ENCODE results near the gene ABCB1. TPM values are rescaled to one million over a fixed set of nuclear protein-coding genes. Genes with fewer than 3 reads are reported as not detected.
A peak's percentile ranks its signal among the peaks of the same experiment; 100 is the strongest.

Gene ABCB1
- total RNA-seq, 4 donors from 2014 or later, result 43.7 to 394 (median 285) TPM

DNA sequence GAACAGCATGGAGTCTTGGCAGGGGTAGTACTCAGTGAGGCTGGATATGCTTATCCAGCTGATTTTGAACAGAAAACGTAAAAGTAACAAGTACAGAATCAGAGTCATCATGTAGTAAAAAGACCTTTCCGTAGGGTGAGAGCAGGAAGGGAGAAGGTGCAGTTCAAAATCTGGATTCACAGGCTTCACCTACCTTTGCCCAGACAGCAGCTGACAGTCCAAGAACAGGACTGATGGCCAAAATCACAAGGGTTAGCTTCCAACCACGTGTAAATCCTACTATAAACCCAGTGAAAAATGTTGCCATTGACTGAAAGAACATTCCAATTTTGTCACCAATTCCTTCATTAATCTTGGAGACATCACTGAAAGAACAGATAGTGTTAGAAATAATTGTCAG is 34.8 kb downstream of the ABCB1 start:
- peaks cover 0 to 15% (median 0%) of the 10 kb centered on the region in 3 donors for H3K36me3 ChIP-seq
- no peak for DNase-seq
- H3K9me3 ChIP-seq, result no peaks in the 10 kb centered on the region
- H3K4me3 ChIP-seq, result no peak overlapping the region
- H3K4me1 ChIP-seq, result peaks cover 0 to 11% (median 0%) of the 10 kb centered on the region in 4 donors
- no peak overlapping the region for H3K27ac ChIP-seq
- no peaks in the 10 kb centered on the region for H3K27me3 ChIP-seq
- TF ChIP-seq, protein P1, sequence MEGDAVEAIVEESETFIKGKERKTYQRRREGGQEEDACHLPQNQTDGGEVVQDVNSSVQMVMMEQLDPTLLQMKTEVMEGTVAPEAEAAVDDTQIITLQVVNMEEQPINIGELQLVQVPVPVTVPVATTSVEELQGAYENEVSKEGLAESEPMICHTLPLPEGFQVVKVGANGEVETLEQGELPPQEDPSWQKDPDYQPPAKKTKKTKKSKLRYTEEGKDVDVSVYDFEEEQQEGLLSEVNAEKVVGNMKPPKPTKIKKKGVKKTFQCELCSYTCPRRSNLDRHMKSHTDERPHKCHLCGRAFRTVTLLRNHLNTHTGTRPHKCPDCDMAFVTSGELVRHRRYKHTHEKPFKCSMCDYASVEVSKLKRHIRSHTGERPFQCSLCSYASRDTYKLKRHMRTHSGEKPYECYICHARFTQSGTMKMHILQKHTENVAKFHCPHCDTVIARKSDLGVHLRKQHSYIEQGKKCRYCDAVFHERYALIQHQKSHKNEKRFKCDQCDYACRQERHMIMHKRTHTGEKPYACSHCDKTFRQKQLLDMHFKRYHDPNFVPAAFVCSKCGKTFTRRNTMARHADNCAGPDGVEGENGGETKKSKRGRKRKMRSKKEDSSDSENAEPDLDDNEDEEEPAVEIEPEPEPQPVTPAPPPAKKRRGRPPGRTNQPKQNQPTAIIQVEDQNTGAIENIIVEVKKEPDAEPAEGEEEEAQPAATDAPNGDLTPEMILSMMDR (IDR thresholded peaks at IDR 0.05), result no peak
- no peak for TF ChIP-seq POLR2A (IDR thresholded peaks at IDR 0.05)

DNA sequence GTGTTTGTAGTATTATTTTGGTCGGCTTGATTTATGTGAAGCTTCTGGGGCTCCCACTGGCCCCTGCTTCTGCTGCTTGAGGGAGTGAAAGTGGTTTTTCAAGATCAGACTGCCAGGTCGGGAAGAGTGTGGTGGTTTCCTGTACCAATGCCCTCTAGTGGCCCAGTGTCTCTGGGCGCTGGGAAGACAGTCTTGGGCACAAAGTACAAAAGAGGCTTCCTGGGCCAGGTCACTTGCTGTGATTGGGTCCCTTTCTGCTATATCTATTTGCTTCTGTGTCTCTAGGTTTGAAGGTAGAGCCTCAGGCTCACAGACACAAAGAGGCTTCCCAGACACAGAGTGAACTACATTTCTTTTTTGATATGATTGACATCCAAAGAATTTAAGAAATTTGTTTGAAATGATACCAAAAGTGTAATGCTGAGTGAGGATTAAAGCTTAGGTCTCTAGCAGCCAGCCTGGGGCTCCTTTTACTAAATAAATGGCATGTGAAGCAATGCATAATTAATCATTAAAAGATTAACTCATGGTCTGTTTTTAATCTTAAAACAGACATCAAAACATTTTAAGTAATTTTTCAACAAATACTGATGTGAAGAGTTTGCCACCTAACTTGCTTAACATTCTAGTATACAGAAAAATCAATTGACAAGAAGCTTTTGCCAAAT is 36.3 kb downstream of the ABCB1 start:
- peaks cover 0 to 15% (median 0%) of the 10 kb centered on the region in 3 donors for H3K36me3 ChIP-seq
- no peak overlapping the region for H3K27ac ChIP-seq
- DNase-seq, result peak; percentile 26 to 85 (median 63)
- TF ChIP-seq, protein P1 (IDR thresholded peaks at IDR 0.05), result peak in 4 of 6 experiments; percentile 56 to 71 (median 59)
- TF ChIP-seq POLR2A (IDR thresholded peaks at IDR 0.05), result no peak
- no peak overlapping the region for H3K4me3 ChIP-seq
- H3K9me3 ChIP-seq, result no peaks in the 10 kb centered on the region
- H3K27me3 ChIP-seq, result no peaks in the 10 kb centered on the region
- peaks cover 0 to under 1% (median 0%) of the 10 kb centered on the region in 4 donors for H3K4me1 ChIP-seq

DNA sequence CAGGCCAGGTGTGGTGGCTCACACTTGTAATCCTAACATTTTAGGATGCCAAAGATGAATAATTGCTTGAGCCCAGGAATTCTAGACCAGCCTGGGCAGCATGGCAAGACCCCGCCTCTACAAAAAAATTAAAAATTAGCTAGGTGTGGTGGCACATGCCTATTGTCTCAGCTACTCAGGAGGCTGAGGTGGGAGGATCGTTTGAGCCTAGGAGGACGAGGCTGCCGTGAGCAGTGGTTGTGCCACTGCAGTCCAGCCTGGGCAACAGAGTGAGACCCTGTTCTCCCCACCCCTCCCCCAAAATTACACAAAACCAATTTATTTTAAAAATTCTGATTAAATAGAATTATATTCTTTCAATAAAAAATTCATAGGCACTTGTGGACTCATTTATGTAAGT is 39.0 kb downstream of the ABCB1 start:
- peaks cover 0 to 10% (median 0%) of the 10 kb centered on the region in 3 donors for H3K36me3 ChIP-seq
- H3K4me1 ChIP-seq, result no peaks in the 10 kb centered on the region
- no peak for DNase-seq
- TF ChIP-seq, protein P1 (IDR thresholded peaks at IDR 0.05), result no peak
- no peak overlapping the region for H3K27ac ChIP-seq
- no peaks in the 10 kb centered on the region for H3K9me3 ChIP-seq
- H3K4me3 ChIP-seq, result no peak overlapping the region
- H3K27me3 ChIP-seq, result no peaks in the 10 kb centered on the region

DNA sequence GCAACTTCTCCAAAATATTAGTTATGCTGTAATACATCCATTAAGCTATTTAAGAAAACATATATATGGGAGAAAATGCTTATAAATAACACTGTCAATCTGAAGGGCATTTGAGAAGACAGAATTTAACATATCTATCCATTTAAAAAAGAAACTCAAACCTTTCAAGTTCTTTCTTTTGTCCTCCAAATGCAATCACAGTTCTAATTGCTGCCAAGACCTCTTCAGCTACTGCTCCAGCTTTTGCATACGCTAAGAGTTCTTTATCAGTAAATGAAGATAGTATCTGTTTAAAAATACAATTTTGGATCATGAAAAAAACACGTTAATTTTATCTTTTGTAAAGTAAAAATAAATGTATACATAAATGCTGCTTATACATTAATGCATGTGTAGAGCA is 39.6 kb downstream of the ABCB1 start:
- no peaks in the 10 kb centered on the region for H3K9me3 ChIP-seq
- peaks cover 0 to 4% (median 0%) of the 10 kb centered on the region in 3 donors for H3K36me3 ChIP-seq
- H3K27ac ChIP-seq, result no peak overlapping the region
- H3K4me3 ChIP-seq, result no peak overlapping the region
- no peaks in the 10 kb centered on the region for H3K4me1 ChIP-seq
- TF ChIP-seq, protein P1 (IDR thresholded peaks at IDR 0.05), result no peak
- no peak for TF ChIP-seq POLR2A (IDR thresholded peaks at IDR 0.05)
- no peaks in the 10 kb centered on the region for H3K27me3 ChIP-seq
- DNase-seq, result no peak

DNA sequence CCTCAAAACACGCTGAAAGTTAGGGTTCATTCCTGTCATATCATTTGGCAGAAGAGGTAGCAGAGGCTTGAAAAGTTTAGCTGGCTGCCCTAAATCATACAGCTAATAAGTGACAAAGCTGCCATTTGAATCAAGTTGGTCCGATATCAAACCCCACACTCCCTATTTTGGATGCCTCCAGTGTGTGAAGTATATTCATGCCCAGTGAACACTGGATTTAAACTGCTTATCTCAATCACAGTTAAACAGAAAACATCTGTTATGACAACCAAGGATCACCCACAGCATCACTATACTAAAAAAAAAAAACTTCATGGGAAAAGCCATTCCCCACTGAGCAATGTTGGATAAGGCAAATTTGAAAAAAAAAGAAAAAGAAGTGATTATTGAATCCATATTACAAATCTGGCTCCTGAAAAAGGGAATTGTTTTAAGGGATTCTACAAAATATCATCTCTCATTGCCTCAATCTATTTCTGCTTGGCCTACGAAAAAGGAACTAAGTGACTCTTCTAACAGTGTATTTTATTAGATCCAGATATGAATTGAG is 48.3 kb downstream of the ABCB1 start:
- Histone ChIP-seq H3K27me3 (no peaks in the 10 kb centered on the region), H3K4me3 (no peak overlapping the region), H3K4me1 (no peaks in the 10 kb centered on the region), H3K27ac (no peak overlapping the region), H3K9me3 (no peaks in the 10 kb centered on the region), H3K36me3 (peaks cover 0 to 28% (median 0%) of the 10 kb centered on the region in 3 donors)
- no peak for TF ChIP-seq POLR2A (IDR thresholded peaks at IDR 0.05)
- DNase-seq, result no peak

DNA sequence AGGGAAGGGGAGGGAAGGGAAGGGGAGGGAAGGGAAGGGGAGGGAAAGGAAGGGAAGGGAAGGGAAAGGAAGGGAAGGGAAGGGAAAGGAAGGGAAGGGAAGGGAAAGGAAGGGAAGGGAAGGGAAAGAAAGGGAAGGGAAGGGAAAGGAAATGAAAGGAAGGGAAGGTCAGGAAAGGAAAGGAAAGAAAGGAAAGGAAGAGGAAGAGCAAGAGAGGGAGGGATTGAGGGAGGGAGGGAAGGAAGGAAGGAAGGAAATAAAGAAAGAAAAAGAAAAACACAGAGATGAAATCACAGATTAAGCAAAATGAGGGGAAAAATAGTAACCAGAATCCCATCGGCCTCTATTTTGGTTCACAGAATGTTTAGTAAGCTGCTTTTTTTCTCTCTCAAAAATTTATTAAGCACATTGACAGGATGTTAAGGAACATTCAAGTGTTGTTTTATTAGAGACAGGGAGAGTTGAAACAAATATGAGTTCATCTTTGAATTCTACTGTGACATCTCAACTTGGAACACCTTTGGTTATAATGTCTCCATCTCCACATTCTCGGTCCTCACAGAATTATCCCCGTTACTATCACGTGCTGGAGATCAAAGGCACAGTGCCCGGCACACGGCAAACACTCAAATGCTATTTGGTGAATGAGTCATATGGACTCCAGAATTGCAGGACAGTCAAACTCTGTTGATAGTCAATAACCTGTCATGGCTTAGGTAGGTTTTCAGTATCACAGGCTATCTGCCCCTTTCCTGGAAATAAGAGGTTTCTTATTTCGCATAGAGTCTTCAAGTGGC is 52.4 kb downstream of the ABCB1 start:
- H3K36me3 ChIP-seq, result peaks cover 0 to 56% (median 0%) of the 10 kb centered on the region in 3 donors
- TF ChIP-seq POLR2A (IDR thresholded peaks at IDR 0.05), result no peak
- TF ChIP-seq, protein P1 (IDR thresholded peaks at IDR 0.05), result no peak
- no peak overlapping the region for H3K27ac ChIP-seq
- H3K4me3 ChIP-seq, result no peak overlapping the region
- no peaks in the 10 kb centered on the region for H3K9me3 ChIP-seq
- H3K27me3 ChIP-seq, result no peaks in the 10 kb centered on the region
- H3K4me1 ChIP-seq, result no peaks in the 10 kb centered on the region
- DNase-seq, result no peak

Measured in Peyer's patch (tissue), 4 donors.